GM12801 (cell line): ENCODE data around the gene VPS11.

Source experiments
- TF ChIP-seq, protein P1 (sequence below): IDR thresholded peaks from one replicate; pipeline ENCODE4 v1.5.1; 2011; ENCODE audit warnings: control low read depth; ENCODE audit not compliant: insufficient read length; ENCODE audit errors: extremely low read depth

Gene VPS11

DNA sequence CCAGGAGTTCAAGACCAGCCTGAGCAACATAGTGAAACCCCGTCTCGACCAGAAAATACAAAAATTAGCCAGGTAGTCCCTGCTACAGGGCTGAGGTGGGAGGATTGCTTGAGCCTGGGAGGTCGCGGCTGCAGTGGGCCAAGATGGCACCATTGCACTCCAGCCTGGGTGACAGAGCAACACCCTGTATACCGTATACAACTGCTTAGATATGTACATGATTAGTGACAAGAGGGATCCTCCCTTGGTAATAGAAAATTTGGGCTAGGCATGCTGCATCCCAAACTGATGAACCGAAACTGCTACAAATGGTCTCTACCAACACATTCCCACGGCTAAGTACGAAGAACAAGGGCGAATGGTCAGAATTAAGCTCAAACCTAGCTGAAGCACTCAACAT, 24.7 kb upstream of the VPS11 start:
- TF ChIP-seq, protein P1, sequence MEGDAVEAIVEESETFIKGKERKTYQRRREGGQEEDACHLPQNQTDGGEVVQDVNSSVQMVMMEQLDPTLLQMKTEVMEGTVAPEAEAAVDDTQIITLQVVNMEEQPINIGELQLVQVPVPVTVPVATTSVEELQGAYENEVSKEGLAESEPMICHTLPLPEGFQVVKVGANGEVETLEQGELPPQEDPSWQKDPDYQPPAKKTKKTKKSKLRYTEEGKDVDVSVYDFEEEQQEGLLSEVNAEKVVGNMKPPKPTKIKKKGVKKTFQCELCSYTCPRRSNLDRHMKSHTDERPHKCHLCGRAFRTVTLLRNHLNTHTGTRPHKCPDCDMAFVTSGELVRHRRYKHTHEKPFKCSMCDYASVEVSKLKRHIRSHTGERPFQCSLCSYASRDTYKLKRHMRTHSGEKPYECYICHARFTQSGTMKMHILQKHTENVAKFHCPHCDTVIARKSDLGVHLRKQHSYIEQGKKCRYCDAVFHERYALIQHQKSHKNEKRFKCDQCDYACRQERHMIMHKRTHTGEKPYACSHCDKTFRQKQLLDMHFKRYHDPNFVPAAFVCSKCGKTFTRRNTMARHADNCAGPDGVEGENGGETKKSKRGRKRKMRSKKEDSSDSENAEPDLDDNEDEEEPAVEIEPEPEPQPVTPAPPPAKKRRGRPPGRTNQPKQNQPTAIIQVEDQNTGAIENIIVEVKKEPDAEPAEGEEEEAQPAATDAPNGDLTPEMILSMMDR, result no peak

GRCh38 chr11:119044708-119045107, 22.9 kb upstream of the VPS11 start:
- TF ChIP-seq, protein P1, result no peak

DNA sequence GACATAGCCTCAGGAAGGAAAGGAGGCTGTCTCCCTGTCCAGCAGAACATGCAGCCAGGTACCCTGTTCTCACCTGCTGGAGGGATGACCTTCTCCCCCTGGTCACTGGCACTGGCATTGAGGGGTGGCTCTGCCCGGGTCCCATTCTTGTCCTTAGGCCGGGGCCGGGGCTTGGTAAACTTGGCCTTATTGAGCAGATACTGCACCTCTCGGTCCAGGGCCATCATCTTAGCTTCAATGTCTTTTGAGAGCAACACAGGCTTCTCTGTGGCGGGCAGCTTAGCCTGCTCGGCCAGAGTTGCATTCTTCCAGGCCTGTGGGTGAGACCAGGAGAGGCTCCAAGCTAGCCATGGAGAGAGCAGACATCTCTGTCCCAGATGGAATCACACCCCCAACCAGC, 21.1 kb upstream of the VPS11 start:
- TF ChIP-seq, protein P1, result no peak

DNA sequence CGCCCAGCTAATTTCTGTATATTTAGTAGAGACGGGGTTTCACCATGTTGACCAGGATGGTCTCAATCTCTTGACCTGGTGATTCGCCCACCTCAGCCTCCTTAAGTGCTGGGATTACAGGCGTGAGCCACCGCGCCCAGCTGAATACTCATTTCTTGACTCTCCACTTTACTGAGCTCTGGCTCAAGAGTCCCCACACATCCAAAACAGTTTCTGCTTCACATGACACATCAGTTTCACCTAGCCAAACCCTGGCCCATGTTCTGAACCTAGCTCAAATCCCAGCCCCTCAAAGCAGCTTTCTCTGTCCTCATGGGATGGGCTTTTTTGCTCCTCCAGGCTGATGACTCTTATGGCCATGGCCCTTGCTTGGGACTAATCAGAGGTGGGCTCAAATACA, 20.4 kb upstream of the VPS11 start:
- TF ChIP-seq, protein P1, result no peak

DNA sequence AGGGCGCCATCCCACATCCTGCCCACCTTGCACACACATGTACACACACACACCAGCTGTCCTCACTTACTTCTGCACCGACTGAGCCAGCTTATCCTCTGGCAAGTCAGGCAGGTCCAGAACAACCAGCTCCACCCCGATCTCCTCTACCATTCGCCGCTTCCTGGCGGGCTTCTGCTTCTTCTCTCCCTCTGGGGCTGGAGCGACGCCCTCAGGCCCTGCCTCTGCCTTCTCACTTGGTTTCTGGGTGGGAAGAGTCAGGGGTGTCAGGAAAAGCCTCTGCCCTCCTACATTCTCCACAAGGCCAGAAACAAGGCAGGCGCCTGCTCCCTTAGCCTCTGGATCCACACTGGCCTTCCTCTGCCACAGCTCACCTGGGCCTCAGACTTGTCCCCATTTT, 19.0 kb upstream of the VPS11 start:
- TF ChIP-seq, protein P1, result no peak

DNA sequence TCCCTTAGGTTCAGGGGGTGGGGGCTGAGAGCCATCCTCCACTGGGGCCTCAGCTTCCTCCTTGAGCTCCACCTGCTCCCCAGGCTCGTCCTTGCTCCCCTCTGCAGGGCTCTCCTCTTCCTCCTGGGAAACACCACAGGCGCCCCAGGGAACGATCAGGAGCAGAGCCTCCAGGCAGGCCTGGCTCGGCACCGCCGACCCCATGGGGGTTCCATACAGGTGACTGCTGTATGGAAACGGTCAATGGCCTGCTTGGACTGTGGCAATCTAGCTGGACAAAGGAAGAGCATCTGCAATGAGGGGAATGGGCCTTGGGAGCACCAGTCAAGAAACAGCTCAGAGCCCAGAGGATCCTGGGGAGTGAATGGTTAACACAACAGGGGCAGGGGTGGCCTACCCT, 18.5 kb upstream of the VPS11 start:
- TF ChIP-seq, protein P1, result no peak

GRCh38 chr11:119051440-119052162, 16.0 kb upstream of the VPS11 start:
- TF ChIP-seq, protein P1, result no peak
